Stimulated activated memory B cell treated with anti-CD40 and anti-IgM and Interleukin-4, amounts not matched to agents 10 μg/mL and 1 μg/mL and 100 μg/mL, for 72 hours (primary cell): ENCODE results near the gene GCDH.
A peak's percentile ranks its signal among the peaks of the same experiment; 100 is the strongest.

Experiments used
- ATAC-seq: fragments of 150-1000 bp; cut with Tn5 transposase; 2 replicates; pipeline ENCODE4 v1.10.0; 2021
- H3K27ac Mint-ChIP-seq: one replicate; pipeline ENCODE4 v1.8.0; 2022; ENCODE audit warnings: mild to moderate bottlenecking, mixed read lengths
- H3K27me3 Mint-ChIP-seq: one replicate; pipeline ENCODE4 v1.8.0; 2022; ENCODE audit warnings: mixed read lengths
- H3K36me3 Mint-ChIP-seq: one replicate; pipeline ENCODE4 v1.8.0; 2022; ENCODE audit warnings: mixed read lengths
- H3K4me1 Mint-ChIP-seq: one replicate; pipeline ENCODE4 v1.8.0; 2022; ENCODE audit warnings: mixed read lengths
- H3K4me3 Mint-ChIP-seq: one replicate; pipeline ENCODE4 v1.8.0; 2022; ENCODE audit warnings: mild to moderate bottlenecking, moderate library complexity, mixed read lengths
- H3K9me3 Mint-ChIP-seq: one replicate; pipeline ENCODE4 v1.8.0; 2022; ENCODE audit warnings: mixed read lengths

The GCDH gene

GRCh38 chr19:12938779-12939601 is 48.0 kb downstream of the GCDH start:
- Mint-ChIP-seq H3K27me3 (no peaks in the 10 kb centered on the region), H3K4me3 (peak overlapping the region; percentile 99), H3K9me3 (no peaks in the 10 kb centered on the region), H3K36me3 (peaks cover 56% of the 10 kb centered on the region), H3K27ac (peak overlapping the region; percentile 98), H3K4me1 (peaks cover 70% of the 10 kb centered on the region)
- ATAC-seq: peak; percentile 1

GRCh38 chr19:12939975-12940423 is 49.0 kb downstream of the GCDH start:
- Mint-ChIP-seq H3K36me3 (peaks cover 66% of the 10 kb centered on the region), H3K4me3 (peak overlapping the region; percentile 99), H3K9me3 (no peaks in the 10 kb centered on the region), H3K27ac (peak overlapping the region; percentile 98), H3K4me1 (peaks cover 78% of the 10 kb centered on the region), H3K27me3 (no peaks in the 10 kb centered on the region)
- no peak for ATAC-seq

- Mint-ChIP-seq H3K4me1 (peaks cover 86% of the 10 kb centered on the region), H3K9me3 (no peaks in the 10 kb centered on the region), H3K4me3 (peak overlapping the region; percentile 99), H3K27ac (peak overlapping the region; percentile 98), H3K27me3 (no peaks in the 10 kb centered on the region), H3K36me3 (peaks cover 75% of the 10 kb centered on the region)
- no peak for ATAC-seq
These were observed 49.9 kb downstream of the GCDH start for GRCh38 chr19:12940897-12941296.

- Mint-ChIP-seq H3K4me3 (peak overlapping the region; percentile 42), H3K27me3 (no peaks in the 10 kb centered on the region), H3K36me3 (peaks cover 82% of the 10 kb centered on the region), H3K27ac (peak overlapping the region; percentile 99), H3K4me1 (peaks cover 72% of the 10 kb centered on the region), H3K9me3 (no peaks in the 10 kb centered on the region)
- no peak for ATAC-seq
These were observed 52.6 kb downstream of the GCDH start for GRCh38 chr19:12943437-12944044.

- H3K27ac Mint-ChIP-seq: peak overlapping the region; percentile 99
- no peaks in the 10 kb centered on the region for H3K9me3 Mint-ChIP-seq
- H3K36me3 Mint-ChIP-seq: peaks cover 76% of the 10 kb centered on the region
- ATAC-seq: no peak
- H3K27me3 Mint-ChIP-seq: no peaks in the 10 kb centered on the region
- peak overlapping the region; percentile 55 for H3K4me3 Mint-ChIP-seq
- H3K4me1 Mint-ChIP-seq: peaks cover 69% of the 10 kb centered on the region
These were observed 53.2 kb downstream of the GCDH start for GRCh38 chr19:12944104-12944674.

- ATAC-seq: peak; percentile 93
- H3K9me3 Mint-ChIP-seq: no peaks in the 10 kb centered on the region
- peak within 1 kb of the TSS; percentile 98 for H3K4me3 Mint-ChIP-seq
- peaks cover 65% of the 10 kb centered on the region for H3K4me1 Mint-ChIP-seq
- H3K27ac Mint-ChIP-seq: peak within 1 kb of the TSS; percentile 99
- peaks cover 76% of the 10 kb centered on the region for H3K36me3 Mint-ChIP-seq
- no peaks in the 10 kb centered on the region for H3K27me3 Mint-ChIP-seq
These were observed 54.6 kb downstream of the GCDH start, which contains the start of gene RAD23A for GRCh38 chr19:12945479-12946091. Gene RAD23A, plus strand, starts transcription at chr19:12945862. Its CDS starts 87 bp downstream, at chr19:12945949.

- Mint-ChIP-seq H3K9me3 (no peaks in the 10 kb centered on the region), H3K36me3 (peaks cover 75% of the 10 kb centered on the region), H3K27me3 (no peaks in the 10 kb centered on the region), H3K4me3 (peak overlapping the region; percentile 98), H3K27ac (peak overlapping the region; percentile 99), H3K4me1 (peaks cover 59% of the 10 kb centered on the region)
- ATAC-seq: peak; percentile 81
These were observed 55.2 kb downstream of the GCDH start for GRCh38 chr19:12946092-12946721.

- Mint-ChIP-seq H3K9me3 (no peaks in the 10 kb centered on the region), H3K4me3 (peak overlapping the region; percentile 98), H3K4me1 (peaks cover 52% of the 10 kb centered on the region), H3K27ac (peak overlapping the region; percentile 99), H3K27me3 (no peaks in the 10 kb centered on the region), H3K36me3 (peaks cover 76% of the 10 kb centered on the region)
- no peak for ATAC-seq
These were observed 56.0 kb downstream of the GCDH start for GRCh38 chr19:12946731-12947496.

- Mint-ChIP-seq H3K4me1 (peaks cover 51% of the 10 kb centered on the region), H3K9me3 (no peaks in the 10 kb centered on the region), H3K4me3 (no peak overlapping the region), H3K27ac (no peak overlapping the region), H3K27me3 (no peaks in the 10 kb centered on the region), H3K36me3 (peaks cover 73% of the 10 kb centered on the region)
- ATAC-seq: no peak
These were observed 57.0 kb downstream of the GCDH start for GRCh38 chr19:12947702-12948611.

- Mint-ChIP-seq H3K4me1 (peaks cover 51% of the 10 kb centered on the region), H3K9me3 (no peaks in the 10 kb centered on the region), H3K27ac (no peak overlapping the region), H3K36me3 (peaks cover 73% of the 10 kb centered on the region), H3K4me3 (no peak overlapping the region), H3K27me3 (no peaks in the 10 kb centered on the region)
- no peak for ATAC-seq
These were observed 57.8 kb downstream of the GCDH start for GRCh38 chr19:12948612-12949362.
